K562 (cell line): ENCODE measurements around the gene IP6K3. TPM values are rescaled to one million over a fixed set of nuclear protein-coding genes. Genes with fewer than 3 reads are reported as not detected.

Experiments
- ARID3A ChIP-seq: IDR thresholded peaks from 2 replicates; pipeline ENCODE4 v1.6.1; 2012; ENCODE audit warnings: low read depth, low read length, improper control_type of control experiment, borderline replicate concordance
- ATF6 ChIP-seq: sonication (generic); formaldehyde crosslinking; IDR thresholded peaks from 2 replicates; pipeline ENCODE4 v1.4.0; 2020; ENCODE audit warnings: mild to moderate bottlenecking, missing genetic modification reagents
- CCNT2 ChIP-seq: IDR thresholded peaks from 2 replicates; pipeline ENCODE4 v1.6.1; 2011; ENCODE audit warnings: borderline replicate concordance, low read depth, mild to moderate bottlenecking, moderate library complexity, mixed read lengths, low read length; ENCODE audit not compliant: insufficient read length; ENCODE audit errors: extremely low read depth
- FOXP1 ChIP-seq: sonication (generic); formaldehyde crosslinking; IDR thresholded peaks from 2 replicates; pipeline ENCODE4 v1.8.0; 2022; ENCODE audit warnings: mild to moderate bottlenecking, missing genetic modification reagents
- JUN ChIP-seq, 2 experiments: sonication (generic) in 1 of 2; formaldehyde crosslinking in 1 of 2; IDR thresholded peaks; 2 replicates each; pipeline versions ENCODE4 v1.6.1 to v1.8.0; 2012 to 2022; ENCODE audit warnings: borderline replicate concordance in 2 of 2, mild to moderate bottlenecking in 2 of 2, improper control_type of control experiment in 1 of 2, low read depth in 1 of 2, low read length in 1 of 2, missing genetic modification reagents in 1 of 2
- KLF16 ChIP-seq: IDR thresholded peaks from 2 replicates; pipeline ENCODE4 v1.6.1; 2016; ENCODE audit warnings: antibody characterized with exemption
- PRPF4 ChIP-seq: fragments of 200-400 bp; formaldehyde crosslinking; IDR thresholded peaks from one replicate; pipeline ENCODE4 v1.6.1; 2017; ENCODE audit warnings: low read length, low read depth, mild to moderate bottlenecking; ENCODE audit not compliant: insufficient read depth, poor library complexity, severe bottlenecking
- PTTG1 ChIP-seq: fragments of 450-650 bp; IDR thresholded peaks from 2 replicates; pipeline ENCODE4 v1.6.1; 2016; ENCODE audit warnings: low read depth, mild to moderate bottlenecking, missing genetic modification characterization, missing compliant biosample characterization
- STAT6 ChIP-seq: sonication (generic); formaldehyde crosslinking; IDR thresholded peaks from 2 replicates; pipeline ENCODE4 v1.8.1; 2023; ENCODE audit warnings: mild to moderate bottlenecking, missing genetic modification reagents
- TBL1XR1 ChIP-seq, 2 experiments: IDR thresholded peaks; 2 replicates each; pipeline ENCODE4 v1.6.1; 2012; ENCODE audit warnings: improper control_type of control experiment in 2 of 2, low read length in 2 of 2, mild to moderate bottlenecking in 1 of 2
- ZBTB26 ChIP-seq: fragments of 450-650 bp; formaldehyde crosslinking; IDR thresholded peaks from 2 replicates; pipeline ENCODE4 v1.4.0; 2022; ENCODE audit warnings: missing genetic modification characterization
- ZNF583 ChIP-seq: fragments of 250-450 bp; sonication (Bioruptor Pico); IDR thresholded peaks from 2 replicates; pipeline ENCODE4 v1.4.0; 2020
- polyA plus RNA-seq, 8 experiments: library from polyadenylated mRNA; depleted of rRNA in 4 of 8; stranded (reverse) in 5 of 8; unstranded in 3 of 8; fragments of >200 nt; fragmentation: Nextera tagmentation in 2 of 8; fragmentation: Illumina TruSeq in 1 of 8; extraction: Ambion mirVana in 2 of 8; extraction: Trizol in 1 of 8; gene quantifications; 2 replicates each; pipeline versions ENCODE4 v1.2.1 to v1.2.3, GENCODE V29; 2011 to 2014; ENCODE audit warnings: inconsistent platforms in 1 of 8, missing spikeins in 1 of 8
- total RNA-seq, 7 experiments: library from RNA; depleted of rRNA in 6 of 7; stranded (reverse); fragments of >200 nt in 6 of 7; fragmentation: Illumina TruSeq in 2 of 7; extraction: Trizol in 2 of 7; gene quantifications; 2 replicates each; pipeline versions ENCODE4 v1.2.1 to v1.2.3, GENCODE V29; 2011 to 2021; ENCODE audit warnings: low replicate concordance in 1 of 7

The IP6K3 gene
- total and polyA plus RNA-seq, 9 of the 15 experiments (the other 6 are each of a cell fraction or from before 2014, with no cell fraction given), result not detected

- TF ChIP-seq ZBTB26 (CRISPR knock-in tag), result peak; percentile 63; the same call in 1 of the 2 replicates
- TF ChIP-seq ATF6 (CRISPR knock-in tag), result peak; percentile 95; the same call in 1 of the 2 replicates
- TF ChIP-seq ZNF583 (CRISPR knock-in tag), result 0 out of 2 replicates have a peak, but pooled peaks have one; percentile 31
- peak; percentile 58; the same call in 1 of the 2 replicates for TF ChIP-seq FOXP1 (CRISPR knock-in tag)
- no peak for TF ChIP-seq PRPF4
- no peak for TF ChIP-seq ARID3A
- TF ChIP-seq CCNT2, result peak; percentile 25
- TF ChIP-seq PTTG1 (tag), result no peak
- no peak for TF ChIP-seq JUN (IDR thresholded peaks at IDR 0.05; ENCODE audit: borderline replicate concordance, low read depth, low read length)
- TF ChIP-seq JUN (CRISPR knock-in tag; IDR thresholded peaks at IDR 0.05; ENCODE audit: borderline replicate concordance), result no peak
- no peak for TF ChIP-seq KLF16
- no peak for TF ChIP-seq TBL1XR1 (IDR thresholded peaks at IDR 0.05; ENCODE audit: low read length in 2 of 2)
- no peak for TF ChIP-seq STAT6 (CRISPR knock-in tag)
Measured at GRCh38 chr6:33711140-33712129, 35.3 kb downstream of the IP6K3 start, which contains the start of gene UQCC2 (continued).
